Cardiac muscle cell (in vitro differentiated cells and primary cell): ENCODE data around the gene TMEM183A. TPM values are rescaled to one million over a fixed set of nuclear protein-coding genes. Genes with fewer than 3 reads are reported as not detected.

Experiments
- DNase-seq, 2 donors: peaks; one replicate each; pipeline versions ENCODE4 v3.0.0 to v3.0.0-alpha.2; 2010 to 2017; ENCODE audit warnings: low read depth in 1 of 2, low spot score in 1 of 2
- H3K27ac ChIP-seq: fragments of 200-600 bp; sonication (generic); 2 replicates; pipeline ENCODE4 v1.5.1; 2016
- H3K27me3 ChIP-seq: fragments of 200-600 bp; sonication (generic); 2 replicates; pipeline ENCODE4 v1.6.0; 2016; ENCODE audit warnings: control low read depth
- H3K36me3 ChIP-seq: fragments of 200-600 bp; sonication (generic); 2 replicates; pipeline ENCODE4 v1.5.1; 2016; ENCODE audit warnings: control low read depth
- H3K4me1 ChIP-seq: fragments of 200-600 bp; sonication (generic); 2 replicates; pipeline ENCODE4 v1.8.1; 2017; ENCODE audit warnings: low read depth, mild to moderate bottlenecking, mixed run types
- H3K4me3 ChIP-seq: fragments of 200-600 bp; sonication (generic); 2 replicates; pipeline ENCODE4 v1.5.1; 2016; ENCODE audit warnings: mild to moderate bottlenecking
- H3K9me3 ChIP-seq: fragments of 200-600 bp; sonication (generic); 2 replicates; pipeline ENCODE4 v1.5.1; 2017; ENCODE audit warnings: low read depth, mild to moderate bottlenecking, control low read depth
- CTCF ChIP-seq: IDR thresholded peaks from 2 replicates; pipeline ENCODE4 v1.5.1; 2012; ENCODE audit warnings: low read depth, mild to moderate bottlenecking, low read length
- polyA plus RNA-seq: library from polyadenylated mRNA; unstranded; fragments of >200 nt; fragmentation: Nextera tagmentation; extraction: Ambion mirVana; gene quantifications from 2 replicates; pipeline ENCODE4 v1.2.1, GENCODE V29; 2016
- total RNA-seq: library from RNA; depleted of rRNA; stranded (reverse); fragments of >200 nt; gene quantifications from 2 replicates; pipeline ENCODE4 v1.2.3, GENCODE V29; 2016

Gene TMEM183A
- total and polyA plus RNA-seq, 2 experiments from 2014 or later = 67.1 to 99.7 TPM

GRCh38 chr1:203060115-203060514 is 52.9 kb downstream of the TMEM183A start:
- no peak for DNase-seq
- Histone ChIP-seq H3K36me3 (peaks cover 77% of the 10 kb centered on the region), H3K27ac (no peak overlapping the region), H3K9me3 (no peaks in the 10 kb centered on the region), H3K4me1 (no peaks in the 10 kb centered on the region), H3K4me3 (no peak overlapping the region), H3K27me3 (no peaks in the 10 kb centered on the region)
- no peak for TF ChIP-seq CTCF

- H3K4me1 ChIP-seq = peaks cover 6% of the 10 kb centered on the region
- H3K36me3 ChIP-seq = peaks cover 68% of the 10 kb centered on the region
- H3K27me3 ChIP-seq = no peaks in the 10 kb centered on the region
- H3K4me3 ChIP-seq = no peak overlapping the region
- no peak for TF ChIP-seq CTCF
- no peak for DNase-seq
- H3K9me3 ChIP-seq = no peaks in the 10 kb centered on the region
- no peak overlapping the region for H3K27ac ChIP-seq
Observed at GRCh38 chr1:203063287-203063686, 56.1 kb downstream of the TMEM183A start.

- Histone ChIP-seq H3K9me3 (no peaks in the 10 kb centered on the region), H3K4me3 (no peak overlapping the region), H3K4me1 (peaks cover 25% of the 10 kb centered on the region), H3K27me3 (no peaks in the 10 kb centered on the region), H3K27ac (no peak overlapping the region), H3K36me3 (peaks cover 54% of the 10 kb centered on the region)
- no peak for DNase-seq
- no peak for TF ChIP-seq CTCF
Observed at GRCh38 chr1:203065191-203065590, 58.0 kb downstream of the TMEM183A start.

GRCh38 chr1:203065986-203066385 is 58.8 kb downstream of the TMEM183A start:
- DNase-seq = no peak
- H3K36me3 ChIP-seq = peaks cover 46% of the 10 kb centered on the region
- H3K27me3 ChIP-seq = no peaks in the 10 kb centered on the region
- no peak overlapping the region for H3K4me3 ChIP-seq
- no peaks in the 10 kb centered on the region for H3K9me3 ChIP-seq
- peaks cover 27% of the 10 kb centered on the region for H3K4me1 ChIP-seq
- H3K27ac ChIP-seq = no peak overlapping the region
- TF ChIP-seq CTCF = no peak

- Histone ChIP-seq H3K36me3 (peaks cover 46% of the 10 kb centered on the region), H3K4me3 (no peak overlapping the region), H3K4me1 (peaks cover 27% of the 10 kb centered on the region), H3K9me3 (no peaks in the 10 kb centered on the region), H3K27ac (no peak overlapping the region), H3K27me3 (no peaks in the 10 kb centered on the region)
- no peak for TF ChIP-seq CTCF
- DNase-seq = no peak
Observed at GRCh38 chr1:203066965-203067364, 59.8 kb downstream of the TMEM183A start.
